Activated effector memory CD4-positive, alpha-beta T cell treated with Interleukin-2 at 50 U/mL for 16 hours (primary cell): Measurements from ENCODE around the gene DGKI.

Experiments
- DNase-seq: peaks from one replicate; pipeline ENCODE4 v3.0.0-alpha.2; 2020

DGKI gene

GRCh38 chr7:137682596-137682995, 164.2 kb downstream of the DGKI start:
- no peak for DNase-seq

- no peak for DNase-seq
Observed at GRCh38 chr7:137681657-137682562, 164.9 kb downstream of the DGKI start.

- no peak for DNase-seq
Observed at GRCh38 chr7:137674551-137675409, 172.0 kb downstream of the DGKI start.

GRCh38 chr7:137674048-137674447, 172.7 kb downstream of the DGKI start:
- DNase-seq = no peak

- no peak for DNase-seq
Observed at GRCh38 chr7:137671920-137672319, 174.9 kb downstream of the DGKI start.

GRCh38 chr7:137670222-137671064, 176.3 kb downstream of the DGKI start:
- DNase-seq = no peak

- DNase-seq = no peak
Observed at GRCh38 chr7:137669706-137670105, 177.1 kb downstream of the DGKI start.

GRCh38 chr7:137668404-137668803, 178.4 kb downstream of the DGKI start:
- DNase-seq = no peak

- DNase-seq = no peak
Observed at GRCh38 chr7:137667633-137668387, 179.0 kb downstream of the DGKI start.

GRCh38 chr7:137664846-137665245, 181.9 kb downstream of the DGKI start:
- DNase-seq = no peak

- DNase-seq = no peak
Observed at GRCh38 chr7:137661634-137662033, 185.1 kb downstream of the DGKI start.

- DNase-seq = no peak
Observed at GRCh38 chr7:137658190-137658900, 188.4 kb downstream of the DGKI start.

GRCh38 chr7:137657476-137658189, 189.1 kb downstream of the DGKI start:
- no peak for DNase-seq

- no peak for DNase-seq
Observed at GRCh38 chr7:137656850-137657232, 189.9 kb downstream of the DGKI start.

- peak; percentile 8 for DNase-seq
Observed at GRCh38 chr7:137656227-137656849, 190.4 kb downstream of the DGKI start.

- no peak for DNase-seq
Observed at GRCh38 chr7:137655804-137656203, 191.0 kb downstream of the DGKI start.

GRCh38 chr7:137652721-137653120, 194.1 kb downstream of the DGKI start:
- no peak for DNase-seq

GRCh38 chr7:137647905-137648565, 198.7 kb downstream of the DGKI start:
- DNase-seq = no peak

- DNase-seq = no peak
Observed at GRCh38 chr7:137642472-137642871, 204.3 kb downstream of the DGKI start.

GRCh38 chr7:137642031-137642430, 204.7 kb downstream of the DGKI start:
- no peak for DNase-seq
